NCI-H2107 treated with DMSO at 0.1 percent for 48 hours (cell line): ENCODE results near the gene NCK2.

Experiments used
- DNase-seq: peaks from one replicate; lab custom pipeline; 2025; ENCODE audit not compliant: unreplicated experiment; lab: John Stamatoyannopoulos, UW

Gene NCK2

GRCh38 chr2:105809097-105809473 is 64.4 kb downstream of the NCK2 start:
- no peak for DNase-seq

- DNase-seq: no peak
Measured at GRCh38 chr2:105809723-105810122, 65.0 kb downstream of the NCK2 start.

GRCh38 chr2:105812180-105813044 is 67.7 kb downstream of the NCK2 start:
- peak; percentile 72 for DNase-seq

GRCh38 chr2:105813045-105813315 is 68.3 kb downstream of the NCK2 start:
- DNase-seq: no peak

- no peak for DNase-seq
Measured at GRCh38 chr2:105813405-105813804, 68.7 kb downstream of the NCK2 start.

DNA sequence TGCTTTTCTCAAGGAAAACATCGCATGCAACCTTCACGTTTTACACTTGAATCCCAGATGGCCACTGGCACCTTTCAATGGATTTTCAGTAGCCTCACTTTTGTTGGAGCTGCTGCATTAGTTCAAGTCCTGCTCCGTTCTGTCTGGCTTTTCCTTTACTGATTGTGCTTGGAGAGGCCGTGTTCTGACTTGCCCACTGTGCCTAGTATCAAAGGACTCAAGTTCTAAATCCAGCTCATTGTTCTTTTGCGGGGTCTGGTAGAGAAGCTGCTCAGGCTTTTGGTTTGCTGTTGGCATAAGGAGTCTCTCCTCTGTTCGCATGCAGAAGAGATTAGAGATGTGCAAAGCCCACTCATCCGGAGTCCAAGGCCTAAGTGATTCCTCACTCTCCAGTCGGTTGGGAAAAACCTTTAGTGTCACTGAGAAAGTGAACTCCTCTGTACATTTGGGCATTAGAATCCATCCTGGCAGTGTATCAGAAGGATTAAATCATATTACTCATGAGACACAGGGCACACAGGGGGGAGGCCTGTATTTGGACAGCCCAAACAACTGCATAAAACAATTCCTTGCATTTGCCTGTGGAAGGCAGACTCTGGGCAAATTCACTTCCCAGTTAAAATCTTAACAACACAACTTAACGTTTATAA is 69.7 kb downstream of the NCK2 start:
- DNase-seq: no peak

DNA sequence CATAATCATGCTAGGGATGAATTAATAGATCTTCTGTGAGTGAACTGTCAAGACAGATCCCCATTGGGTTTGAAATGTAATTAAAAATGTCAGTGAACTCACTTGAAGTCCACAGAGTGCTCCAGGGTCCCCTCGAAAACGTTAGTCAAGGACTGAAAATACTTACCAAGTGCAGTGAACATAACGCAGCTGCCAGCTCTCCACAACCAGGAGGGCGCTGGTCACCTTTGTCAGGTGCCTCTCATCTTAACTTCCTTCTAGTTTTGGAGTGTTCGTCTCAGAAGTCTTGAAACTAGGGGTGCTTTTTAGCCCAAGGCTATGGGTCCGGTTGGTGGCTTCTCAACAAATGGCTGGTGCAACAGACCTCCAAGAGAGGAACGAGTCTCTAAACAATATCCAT is 70.7 kb downstream of the NCK2 start:
- DNase-seq: no peak

DNA sequence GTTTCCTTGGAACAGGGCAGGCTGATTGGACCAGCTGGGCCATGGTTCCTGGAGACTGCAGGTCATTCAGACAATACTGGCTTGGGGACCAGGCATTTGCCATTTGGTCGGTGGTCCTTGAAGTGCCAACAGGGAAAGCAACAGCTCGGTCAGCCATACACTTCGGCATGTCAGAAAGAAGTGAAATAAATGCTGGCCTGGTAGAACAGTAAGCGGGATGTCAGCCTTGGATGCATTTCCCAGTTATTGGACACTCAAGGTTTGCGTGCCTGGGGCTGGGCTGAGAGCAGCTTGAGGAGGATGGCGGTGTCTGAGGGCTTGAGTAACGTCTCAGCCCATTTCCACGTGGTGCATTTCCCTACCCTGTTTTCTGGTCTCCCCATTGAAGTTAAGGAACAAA is 75.4 kb downstream of the NCK2 start:
- no peak for DNase-seq

DNA sequence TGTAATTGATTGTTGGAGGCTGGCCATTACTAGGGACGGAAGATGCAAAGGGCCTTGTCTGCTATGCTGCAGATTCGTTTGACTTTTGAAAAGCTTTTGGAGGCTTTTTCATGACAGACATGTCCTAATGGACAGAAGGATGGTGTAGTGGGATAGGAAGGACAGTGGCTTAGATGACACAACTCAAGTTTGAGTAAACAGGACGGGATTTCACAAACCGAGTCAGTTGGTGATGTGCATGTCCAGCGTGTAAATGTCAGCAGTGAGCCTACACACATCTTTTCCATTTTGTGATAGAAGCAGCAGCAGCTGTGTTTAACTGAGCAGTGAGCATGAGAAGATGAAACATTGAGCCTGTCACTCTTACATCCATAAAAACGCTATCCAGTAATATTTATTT is 76.0 kb downstream of the NCK2 start:
- DNase-seq: no peak

- peak; percentile 26 for DNase-seq
Measured at GRCh38 chr2:105821428-105822125, 76.9 kb downstream of the NCK2 start.

DNA sequence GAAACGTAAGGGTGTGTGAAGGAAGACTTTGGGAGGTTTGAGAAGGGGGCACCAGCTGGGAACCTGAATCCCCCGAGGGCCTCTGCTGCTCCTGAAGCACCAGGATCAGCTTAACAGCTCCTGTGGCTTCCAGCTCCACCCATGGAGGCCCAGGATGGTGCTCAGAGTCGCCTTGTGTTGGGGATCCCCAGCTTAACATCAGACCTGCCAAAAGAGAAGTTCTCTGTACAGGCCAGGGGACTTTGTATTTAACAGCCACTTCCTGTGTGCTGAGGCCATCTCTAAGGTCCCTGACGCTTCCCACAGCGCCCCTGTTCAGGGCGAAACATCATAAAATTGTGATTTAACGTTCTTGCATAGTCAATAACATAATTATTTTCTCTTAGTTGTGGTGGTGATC is 77.5 kb downstream of the NCK2 start:
- no peak for DNase-seq

GRCh38 chr2:105824446-105824845 is 79.7 kb downstream of the NCK2 start:
- no peak for DNase-seq

- no peak for DNase-seq
Measured at GRCh38 chr2:105827351-105828096, 82.8 kb downstream of the NCK2 start.

GRCh38 chr2:105828558-105828957 is 83.8 kb downstream of the NCK2 start:
- no peak for DNase-seq

DNA sequence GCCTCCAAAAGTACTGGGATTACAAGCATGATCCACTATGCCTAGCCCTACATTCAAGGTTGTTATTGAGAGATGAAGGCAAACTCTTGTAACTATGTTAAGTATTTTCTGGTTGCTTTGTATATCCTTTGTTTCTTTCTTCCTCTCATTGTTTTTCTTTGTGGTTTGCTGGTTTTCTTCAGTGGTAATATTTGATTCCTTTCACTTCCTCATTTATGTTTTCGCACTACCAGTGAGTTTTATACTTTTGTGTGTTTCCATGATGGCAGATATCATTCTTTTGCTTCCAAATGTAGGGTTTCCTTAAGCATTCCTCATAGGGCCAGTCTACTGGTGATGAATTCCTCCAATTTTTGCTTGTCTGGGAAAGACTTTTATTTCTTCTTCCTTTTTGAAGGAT is 90.2 kb downstream of the NCK2 start:
- DNase-seq: no peak

DNA sequence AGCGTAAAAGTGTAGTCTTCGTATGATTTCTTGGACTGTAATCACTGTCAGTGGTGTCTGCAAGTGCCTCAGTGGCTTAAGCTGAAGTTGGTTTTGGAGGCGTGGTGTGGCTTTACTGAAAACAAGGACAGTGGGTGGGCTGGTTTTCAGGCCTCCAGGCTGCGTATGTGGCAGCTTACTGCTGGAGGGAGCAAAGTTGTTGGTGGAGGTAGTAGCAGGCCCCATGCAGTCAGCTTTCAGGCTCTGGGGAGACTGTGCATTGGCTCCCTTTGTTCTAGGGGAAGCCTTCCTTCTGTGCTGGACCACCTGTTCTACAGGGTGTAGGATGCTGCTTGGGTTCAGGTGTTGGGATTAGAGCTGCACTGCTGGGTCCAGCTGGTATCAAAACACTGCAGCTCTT is 91.6 kb downstream of the NCK2 start:
- DNase-seq: no peak

- no peak for DNase-seq
Measured at GRCh38 chr2:105836840-105837692, 92.4 kb downstream of the NCK2 start.

GRCh38 chr2:105839793-105840192 is 95.1 kb downstream of the NCK2 start:
- DNase-seq: no peak

- DNase-seq: no peak
Measured at GRCh38 chr2:105840933-105841332, 96.2 kb downstream of the NCK2 start.

GRCh38 chr2:105841551-105841950 is 96.8 kb downstream of the NCK2 start:
- DNase-seq: no peak

DNA sequence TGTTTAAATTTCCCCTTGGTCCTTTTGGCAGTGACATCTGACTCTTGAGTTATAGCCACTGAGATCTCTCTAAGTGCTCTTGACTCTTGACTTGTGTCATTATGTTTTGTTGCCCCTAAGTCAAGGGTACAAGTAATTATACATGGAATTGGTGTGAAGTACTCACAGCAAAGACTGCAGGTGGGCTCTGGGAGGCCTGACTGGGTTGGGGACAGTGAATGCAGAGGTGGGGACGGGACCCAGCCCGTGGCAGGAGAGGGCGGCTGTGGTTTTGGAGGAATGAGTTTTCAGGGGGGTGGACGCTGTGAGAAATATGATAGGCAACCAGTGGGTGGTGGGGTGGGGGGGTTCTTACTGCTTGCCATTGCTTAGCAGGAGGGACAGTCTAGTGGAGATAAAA is 97.8 kb downstream of the NCK2 start:
- DNase-seq: no peak
